Stomach (tissue), 4 donors: ENCODE measurements around the gene CKB.

Experiments used
- EP300 ChIP-seq: sonication (generic); formaldehyde crosslinking; IDR thresholded peaks from one replicate; pipeline ENCODE4 v1.6.1; 2017; ENCODE audit warnings: antibody characterized with exemption
- TF ChIP-seq, protein P1 (sequence below), 7 experiments: fragments of 450-650 bp in 4 of 7; fragments of 200-600 bp in 3 of 7; sonication (generic) in 3 of 7; IDR thresholded peaks; one replicate each; pipeline ENCODE4 v1.5.1; 2016 to 2019; ENCODE audit warnings: antibody characterized with exemption in 7 of 7, control low read depth in 2 of 7, mild to moderate bottlenecking in 1 of 7

DNA sequence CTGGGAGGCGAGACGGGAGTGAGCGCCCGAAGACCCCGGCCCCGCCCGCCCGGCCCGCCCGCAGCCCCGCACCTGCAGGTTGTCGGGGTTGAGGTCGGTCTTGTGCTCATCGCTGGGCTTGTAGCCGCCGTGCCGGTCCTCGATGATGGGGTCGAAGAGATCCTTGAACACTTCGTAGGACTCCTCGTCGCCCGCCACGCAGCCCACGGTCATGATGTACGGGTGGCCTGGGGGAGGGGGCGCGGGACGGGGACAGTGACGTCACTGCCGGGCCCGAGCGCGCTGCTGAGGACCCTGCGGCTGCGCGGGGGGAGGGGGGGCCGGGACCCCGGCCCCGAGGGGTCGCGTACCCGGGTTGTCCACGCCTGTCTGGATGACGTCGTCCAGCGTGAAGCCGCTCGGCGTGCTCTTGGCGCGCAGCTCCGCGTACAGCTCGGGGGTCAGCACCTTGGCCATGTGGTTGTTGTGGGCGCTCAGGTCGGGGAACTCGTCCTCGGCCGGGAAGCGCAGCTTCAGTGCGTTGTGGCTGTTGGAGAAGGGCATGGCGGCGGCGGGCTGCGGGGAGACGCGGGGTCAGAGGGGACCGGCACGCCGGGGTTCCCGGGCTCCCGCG is 573 bp downstream of the CKB start:
- no peak for TF ChIP-seq EP300
- TF ChIP-seq, protein P1, sequence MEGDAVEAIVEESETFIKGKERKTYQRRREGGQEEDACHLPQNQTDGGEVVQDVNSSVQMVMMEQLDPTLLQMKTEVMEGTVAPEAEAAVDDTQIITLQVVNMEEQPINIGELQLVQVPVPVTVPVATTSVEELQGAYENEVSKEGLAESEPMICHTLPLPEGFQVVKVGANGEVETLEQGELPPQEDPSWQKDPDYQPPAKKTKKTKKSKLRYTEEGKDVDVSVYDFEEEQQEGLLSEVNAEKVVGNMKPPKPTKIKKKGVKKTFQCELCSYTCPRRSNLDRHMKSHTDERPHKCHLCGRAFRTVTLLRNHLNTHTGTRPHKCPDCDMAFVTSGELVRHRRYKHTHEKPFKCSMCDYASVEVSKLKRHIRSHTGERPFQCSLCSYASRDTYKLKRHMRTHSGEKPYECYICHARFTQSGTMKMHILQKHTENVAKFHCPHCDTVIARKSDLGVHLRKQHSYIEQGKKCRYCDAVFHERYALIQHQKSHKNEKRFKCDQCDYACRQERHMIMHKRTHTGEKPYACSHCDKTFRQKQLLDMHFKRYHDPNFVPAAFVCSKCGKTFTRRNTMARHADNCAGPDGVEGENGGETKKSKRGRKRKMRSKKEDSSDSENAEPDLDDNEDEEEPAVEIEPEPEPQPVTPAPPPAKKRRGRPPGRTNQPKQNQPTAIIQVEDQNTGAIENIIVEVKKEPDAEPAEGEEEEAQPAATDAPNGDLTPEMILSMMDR (IDR thresholded peaks at IDR 0.05), result no peak
